ENCODE measurements around the gene NPEPL1. TPM values are rescaled to one million over a fixed set of nuclear protein-coding genes. Genes with fewer than 3 reads are reported as not detected.

NPEPL1 gene
- total RNA-seq, 2 donors from 2014 or later: 28.5 to 31.4 TPM

- intact Hi-C loops (cut with DNase I): no loop called here
Measured at GRCh38 chr20:58708246-58708931, 15.8 kb downstream of the NPEPL1 start.

GRCh38 chr20:58709013-58709702 is 16.6 kb downstream of the NPEPL1 start:
- intact Hi-C loops (cut with DNase I): no loop called here
- DNase-seq (ENCODE audit: low spot score): no peak

More at GRCh38 chr20:58708246-58708931, 15.8 kb downstream of the NPEPL1 start:
- peak; percentile 64 for DNase-seq (ENCODE audit: low spot score)

- peak; percentile 34 for DNase-seq (ENCODE audit: low spot score)
- intact Hi-C loops (cut with DNase I): no loop called here
Measured at GRCh38 chr20:58709703-58710039, 17.1 kb downstream of the NPEPL1 start.

- DNase-seq (ENCODE audit: low spot score): peak; percentile 44
Measured at GRCh38 chr20:58710481-58711265, 18.1 kb downstream of the NPEPL1 start.

GRCh38 chr20:58711266-58712051 is 18.9 kb downstream of the NPEPL1 start:
- intact Hi-C loops (cut with DNase I): no loop called here
- peak; percentile 45 for DNase-seq (ENCODE audit: low spot score)

More at GRCh38 chr20:58710481-58711265, 18.1 kb downstream of the NPEPL1 start:
- intact Hi-C loops (cut with DNase I): no loop called here

GRCh38 chr20:58712151-58712791 is 19.7 kb downstream of the NPEPL1 start:
- intact Hi-C loops (cut with DNase I): no loop called here

GRCh38 chr20:58712806-58713731 is 20.5 kb downstream of the NPEPL1 start:
- DNase-seq (ENCODE audit: low spot score): peak; percentile 72

More at GRCh38 chr20:58712151-58712791, 19.7 kb downstream of the NPEPL1 start:
- peak; percentile 69 for DNase-seq (ENCODE audit: low spot score)

GRCh38 chr20:58713801-58714339 is 21.3 kb downstream of the NPEPL1 start:
- intact Hi-C loops (cut with DNase I): no loop called here
- peak; percentile 70 for DNase-seq (ENCODE audit: low spot score)

More at GRCh38 chr20:58712806-58713731, 20.5 kb downstream of the NPEPL1 start:
- intact Hi-C loops (cut with DNase I): no loop called here

- intact Hi-C loops (cut with DNase I): no loop called here
- peak; percentile 74 for DNase-seq (ENCODE audit: low spot score)
Measured at GRCh38 chr20:58714340-58714922, 21.8 kb downstream of the NPEPL1 start.

GRCh38 chr20:58714923-58715351 is 22.3 kb downstream of the NPEPL1 start:
- peak; percentile 67 for DNase-seq (ENCODE audit: low spot score)
- intact Hi-C loops (cut with DNase I): no loop called here

GRCh38 chr20:58715391-58715800 is 22.8 kb downstream of the NPEPL1 start:
- intact Hi-C loops (cut with DNase I): no loop called here
- peak; percentile 54 for DNase-seq (ENCODE audit: low spot score)

- intact Hi-C loops (cut with DNase I): no loop called here
- DNase-seq (ENCODE audit: low spot score): peak; percentile 71
Measured at GRCh38 chr20:58715801-58716475, 23.3 kb downstream of the NPEPL1 start.

- intact Hi-C loops (cut with DNase I): no loop called here
- DNase-seq (ENCODE audit: low spot score): peak; percentile 76
Measured at GRCh38 chr20:58716476-58717277, 24.1 kb downstream of the NPEPL1 start.

GRCh38 chr20:58717278-58718091 is 24.9 kb downstream of the NPEPL1 start:
- intact Hi-C loops (cut with DNase I): no loop called here
- DNase-seq (ENCODE audit: low spot score): peak; percentile 64

GRCh38 chr20:58718121-58718563 is 25.5 kb downstream of the NPEPL1 start:
- peak; percentile 64 for DNase-seq (ENCODE audit: low spot score)
- intact Hi-C loops (cut with DNase I): no loop called here
